ENCODE measurements around the gene IZUMO2. TPM values are rescaled to one million over a fixed set of nuclear protein-coding genes. Genes with fewer than 3 reads are reported as not detected.

IZUMO2 gene
- total and polyA plus RNA-seq, 2 experiments from 2014 or later = not detected

- 82% methylated on average over 7 of the region's 7 CpGs for WGBS (ENCODE audit: low lambda C conversion rate, missing lambda C conversion rate)
Measured at GRCh38 chr19:50204081-50204428, 41.0 kb upstream of the IZUMO2 start.

GRCh38 chr19:50203281-50204080 lies 40.4 kb upstream of the IZUMO2 start, which contains the start of gene MYH14:
Gene MYH14 (plus strand): TSS chr19:50203622. CDS start chr19:50210366, 6,744 bp downstream.
- no peaks in the 10 kb centered on the region for H3K9me2 ChIP-seq (replicated peaks; ENCODE audit: insufficient read depth)
- peaks cover 13% of the 10 kb centered on the region for H3K4me1 ChIP-seq (ENCODE audit: insufficient read depth)
- H3K36me3 ChIP-seq (replicated peaks; ENCODE audit: insufficient read depth, low read depth) = no peaks in the 10 kb centered on the region
- peaks cover 10% of the 10 kb centered on the region for H3K27me3 ChIP-seq
- peak within 1 kb of the TSS; percentile 85 for H3K4me2 ChIP-seq
- H2AFZ ChIP-seq = peak within 1 kb of the TSS; percentile 47
- peak; percentile 96 for DNase-seq (ENCODE audit: low spot score)
- H3K27ac ChIP-seq = peak within 1 kb of the TSS; percentile 92
- peaks cover 13% of the 10 kb centered on the region for H3K79me2 ChIP-seq
- peak within 1 kb of the TSS; percentile 72 for H3K4me3 ChIP-seq
- 8% methylated on average over 54 of the region's 78 CpGs for WGBS (ENCODE audit: low lambda C conversion rate, missing lambda C conversion rate)
- TF ChIP-seq CTCF (IDR thresholded peaks at IDR 0.05; ENCODE audit: poor library complexity) (no peak), EZH2phosphoT487 (IDR thresholded peaks at IDR 0.05; ENCODE audit: low read depth, severe bottlenecking, unreplicated experiment) (no peak), EZH2 (IDR thresholded peaks at IDR 0.05; ENCODE audit: borderline replicate concordance) (no peak)
- H3K9me3 ChIP-seq (ENCODE audit: low read depth) = no peaks in the 10 kb centered on the region
- H4K20me1 ChIP-seq (ENCODE audit: insufficient read depth, poor library complexity, severe bottlenecking) = no peaks in the 10 kb centered on the region

More at GRCh38 chr19:50204081-50204428, 41.0 kb upstream of the IZUMO2 start:
- Histone ChIP-seq H3K36me3 (replicated peaks; ENCODE audit: insufficient read depth, low read depth) (no peaks in the 10 kb centered on the region), H3K4me3 (peak overlapping the region; percentile 72), H3K27me3 (peaks cover 10% of the 10 kb centered on the region), H4K20me1 (ENCODE audit: insufficient read depth, poor library complexity, severe bottlenecking) (no peaks in the 10 kb centered on the region), H2AFZ (no peak overlapping the region), H3K4me1 (ENCODE audit: insufficient read depth) (peaks cover 13% of the 10 kb centered on the region), H3K79me2 (peaks cover 15% of the 10 kb centered on the region), H3K9me2 (replicated peaks; ENCODE audit: insufficient read depth) (no peaks in the 10 kb centered on the region), H3K9me3 (ENCODE audit: low read depth) (no peaks in the 10 kb centered on the region), H3K27ac (peak overlapping the region; percentile 92), H3K4me2 (peak overlapping the region; percentile 85)
- DNase-seq (ENCODE audit: low spot score) = no peak
- TF ChIP-seq CTCF (IDR thresholded peaks at IDR 0.05; ENCODE audit: poor library complexity) (no peak), EZH2 (IDR thresholded peaks at IDR 0.05; ENCODE audit: borderline replicate concordance) (no peak), EZH2phosphoT487 (IDR thresholded peaks at IDR 0.05; ENCODE audit: low read depth, severe bottlenecking, unreplicated experiment) (no peak)

- Histone ChIP-seq H3K27ac (no peak overlapping the region), H3K4me2 (peak overlapping the region; percentile 85), H3K4me3 (no peak overlapping the region)
Measured at GRCh38 chr19:50202962-50203280, 39.8 kb upstream of the IZUMO2 start.

More at GRCh38 chr19:50202962-50203280, 39.8 kb upstream of the IZUMO2 start:
- Histone ChIP-seq H4K20me1 (ENCODE audit: insufficient read depth, poor library complexity, severe bottlenecking) (no peaks in the 10 kb centered on the region), H3K79me2 (peaks cover 9% of the 10 kb centered on the region), H3K27me3 (peaks cover 10% of the 10 kb centered on the region), H3K9me3 (ENCODE audit: low read depth) (no peaks in the 10 kb centered on the region), H2AFZ (no peak overlapping the region), H3K4me1 (ENCODE audit: insufficient read depth) (peaks cover 13% of the 10 kb centered on the region), H3K36me3 (replicated peaks; ENCODE audit: insufficient read depth, low read depth) (no peaks in the 10 kb centered on the region), H3K9me2 (replicated peaks; ENCODE audit: insufficient read depth) (no peaks in the 10 kb centered on the region)
- no peak for TF ChIP-seq EZH2phosphoT487 (IDR thresholded peaks at IDR 0.05; ENCODE audit: low read depth, severe bottlenecking, unreplicated experiment)
- no peak for TF ChIP-seq EZH2 (IDR thresholded peaks at IDR 0.05; ENCODE audit: borderline replicate concordance)
- TF ChIP-seq CTCF (IDR thresholded peaks at IDR 0.05; ENCODE audit: poor library complexity) = no peak
- 44% methylated on average over 10 of the region's 18 CpGs for WGBS (ENCODE audit: low lambda C conversion rate, missing lambda C conversion rate)
- no peak for DNase-seq (ENCODE audit: low spot score)

Measured in hepatocyte (in vitro differentiated cells).